Activated T-helper 1 cell treated with anti-CD3 and anti-CD28 coated beads, Interleukin-12 subunit alpha, Interleukin-12 subunit beta, Interleukin-2, Interleukin-4 antibody, amounts not matched to agents 30 ng/mL and 10 ng/mL and 1 ng/mL, durations not matched to agents 14 hours and 24 hours and 36 hours (primary cell): ENCODE data around the gene PARP6. TPM values are rescaled to one million over a fixed set of nuclear protein-coding genes. Genes with fewer than 3 reads are reported as not detected.
A peak's percentile ranks its signal among the peaks of the same experiment; 100 is the strongest.

Experiments
- DNase-seq: peaks from one replicate; pipeline ENCODE4 v3.0.0; 2021; ENCODE audit warnings: low spot score
- H3K27ac Mint-ChIP-seq: one replicate; pipeline ENCODE4 v1.8.0; 2021; ENCODE audit warnings: mild to moderate bottlenecking, mixed read lengths
- H3K27me3 Mint-ChIP-seq: one replicate; pipeline ENCODE4 v1.8.0; 2022; ENCODE audit warnings: mild to moderate bottlenecking, moderate library complexity, mixed read lengths; ENCODE audit not compliant: insufficient read depth
- H3K36me3 Mint-ChIP-seq: one replicate; pipeline ENCODE4 v1.8.0; 2021; ENCODE audit warnings: low read depth, mixed read lengths
- H3K4me1 Mint-ChIP-seq: one replicate; pipeline ENCODE4 v1.8.0; 2021; ENCODE audit warnings: low read depth, mixed read lengths
- H3K4me3 Mint-ChIP-seq: one replicate; pipeline ENCODE4 v1.8.0; 2021; ENCODE audit warnings: mild to moderate bottlenecking, moderate library complexity, mixed read lengths
- H3K9me3 Mint-ChIP-seq: one replicate; pipeline ENCODE4 v1.8.0; 2021; ENCODE audit warnings: mixed read lengths
- intact Hi-C: fragments of 100-400 bp; cut with micrococcal nuclease; formaldehyde crosslinking; loops from one replicate; pipeline ENCODE4 v1.15.1; 2024
- total RNA-seq: library from RNA; stranded (reverse); gene quantifications from 2 replicates; pipeline ENCODE4 v1.2.3, GENCODE V29; 2022

The PARP6 gene
- total RNA-seq, 1 donor from 2014 or later: 87.1 TPM

GRCh38 chr15:72222393-72222792, 50.0 kb downstream of the PARP6 start:
- intact Hi-C loops: no loop called here
- Mint-ChIP-seq H3K4me3 (peak overlapping the region; percentile 1), H3K36me3 (peaks cover 78% of the 10 kb centered on the region), H3K9me3 (no peaks in the 10 kb centered on the region), H3K27ac (peak overlapping the region; percentile 19), H3K4me1 (peaks cover 79% of the 10 kb centered on the region), H3K27me3 (no peaks in the 10 kb centered on the region)
- no peak for DNase-seq

- Mint-ChIP-seq H3K4me3 (no peak overlapping the region), H3K4me1 (peaks cover 73% of the 10 kb centered on the region), H3K36me3 (peaks cover 70% of the 10 kb centered on the region), H3K27me3 (no peaks in the 10 kb centered on the region), H3K9me3 (no peaks in the 10 kb centered on the region), H3K27ac (no peak overlapping the region)
- intact Hi-C loops: no loop called here
- no peak for DNase-seq
Observed at GRCh38 chr15:72220687-72221086, 51.7 kb downstream of the PARP6 start.

GRCh38 chr15:72217216-72217615, 55.1 kb downstream of the PARP6 start:
- Mint-ChIP-seq H3K27me3 (no peaks in the 10 kb centered on the region), H3K27ac (no peak overlapping the region), H3K4me1 (peaks cover 55% of the 10 kb centered on the region), H3K9me3 (no peaks in the 10 kb centered on the region), H3K4me3 (no peak overlapping the region), H3K36me3 (peaks cover 56% of the 10 kb centered on the region)
- DNase-seq: no peak
- intact Hi-C loops: no loop called here

GRCh38 chr15:72216079-72216478, 56.3 kb downstream of the PARP6 start:
- Mint-ChIP-seq H3K4me1 (peaks cover 45% of the 10 kb centered on the region), H3K27ac (no peak overlapping the region), H3K36me3 (peaks cover 55% of the 10 kb centered on the region), H3K9me3 (no peaks in the 10 kb centered on the region), H3K27me3 (no peaks in the 10 kb centered on the region), H3K4me3 (no peak overlapping the region)
- intact Hi-C loops: no loop called here
- no peak for DNase-seq

- H3K4me1 Mint-ChIP-seq: peaks cover 46% of the 10 kb centered on the region
- H3K27me3 Mint-ChIP-seq: no peaks in the 10 kb centered on the region
- no peaks in the 10 kb centered on the region for H3K9me3 Mint-ChIP-seq
- no peak overlapping the region for H3K27ac Mint-ChIP-seq
- H3K36me3 Mint-ChIP-seq: peaks cover 82% of the 10 kb centered on the region
- no peak overlapping the region for H3K4me3 Mint-ChIP-seq
- no peak for DNase-seq
- intact Hi-C loops: no loop called here
Observed at GRCh38 chr15:72207558-72208085, 64.7 kb downstream of the PARP6 start.

- H3K27ac Mint-ChIP-seq: no peak overlapping the region
- H3K36me3 Mint-ChIP-seq: peaks cover 80% of the 10 kb centered on the region
- H3K27me3 Mint-ChIP-seq: no peaks in the 10 kb centered on the region
- no peak overlapping the region for H3K4me3 Mint-ChIP-seq
- H3K4me1 Mint-ChIP-seq: peaks cover 46% of the 10 kb centered on the region
- DNase-seq: no peak
- no peaks in the 10 kb centered on the region for H3K9me3 Mint-ChIP-seq
- intact Hi-C loops: no loop called here
Observed at GRCh38 chr15:72206677-72207000, 65.7 kb downstream of the PARP6 start.

GRCh38 chr15:72205896-72206676, 66.3 kb downstream of the PARP6 start:
- intact Hi-C loops: no loop called here
- no peak for DNase-seq
- Mint-ChIP-seq H3K9me3 (no peaks in the 10 kb centered on the region), H3K36me3 (peaks cover 78% of the 10 kb centered on the region), H3K27ac (peak overlapping the region; percentile 61), H3K4me3 (no peak overlapping the region), H3K27me3 (no peaks in the 10 kb centered on the region), H3K4me1 (peaks cover 48% of the 10 kb centered on the region)

GRCh38 chr15:72205273-72205672, 67.1 kb downstream of the PARP6 start:
- H3K36me3 Mint-ChIP-seq: peaks cover 78% of the 10 kb centered on the region
- peak overlapping the region; percentile 61 for H3K27ac Mint-ChIP-seq
- intact Hi-C loops: no loop called here
- no peaks in the 10 kb centered on the region for H3K9me3 Mint-ChIP-seq
- no peak for DNase-seq
- no peaks in the 10 kb centered on the region for H3K27me3 Mint-ChIP-seq
- H3K4me1 Mint-ChIP-seq: peaks cover 50% of the 10 kb centered on the region
- H3K4me3 Mint-ChIP-seq: no peak overlapping the region

GRCh38 chr15:72203507-72203837, 68.9 kb downstream of the PARP6 start:
- H3K9me3 Mint-ChIP-seq: no peaks in the 10 kb centered on the region
- H3K27me3 Mint-ChIP-seq: peaks cover 3% of the 10 kb centered on the region
- intact Hi-C loops: no loop called here
- peaks cover 55% of the 10 kb centered on the region for H3K4me1 Mint-ChIP-seq
- no peak for DNase-seq
- peaks cover 79% of the 10 kb centered on the region for H3K36me3 Mint-ChIP-seq
- no peak overlapping the region for H3K27ac Mint-ChIP-seq
- peak overlapping the region; percentile 5 for H3K4me3 Mint-ChIP-seq

GRCh38 chr15:72202801-72203506, 69.4 kb downstream of the PARP6 start:
- Mint-ChIP-seq H3K27me3 (peaks cover 3% of the 10 kb centered on the region), H3K36me3 (peaks cover 80% of the 10 kb centered on the region), H3K27ac (peak overlapping the region; percentile 37), H3K4me3 (no peak overlapping the region), H3K4me1 (peaks cover 53% of the 10 kb centered on the region), H3K9me3 (no peaks in the 10 kb centered on the region)
- intact Hi-C loops: no loop called here
- DNase-seq: no peak

- H3K27ac Mint-ChIP-seq: no peak overlapping the region
- no peaks in the 10 kb centered on the region for H3K9me3 Mint-ChIP-seq
Observed at GRCh38 chr15:72202302-72202701, 70.1 kb downstream of the PARP6 start.

GRCh38 chr15:72201391-72201921, 70.9 kb downstream of the PARP6 start:
- peaks cover 44% of the 10 kb centered on the region for H3K4me1 Mint-ChIP-seq
- peaks cover 69% of the 10 kb centered on the region for H3K36me3 Mint-ChIP-seq
- H3K4me3 Mint-ChIP-seq: no peak overlapping the region
- H3K9me3 Mint-ChIP-seq: no peaks in the 10 kb centered on the region
- intact Hi-C loops: loop anchor here (1.0 kb wide), 1 partner anchor 8 kb away; no protein-coding TSS in a partner anchor
- no peak overlapping the region for H3K27ac Mint-ChIP-seq
- no peak for DNase-seq
- H3K27me3 Mint-ChIP-seq: peaks cover 3% of the 10 kb centered on the region

More at GRCh38 chr15:72202302-72202701, 70.1 kb downstream of the PARP6 start:
- H3K4me3 Mint-ChIP-seq: no peak overlapping the region
- peaks cover 3% of the 10 kb centered on the region for H3K27me3 Mint-ChIP-seq
- peaks cover 51% of the 10 kb centered on the region for H3K4me1 Mint-ChIP-seq
- DNase-seq: no peak
- intact Hi-C loops: no loop called here
- H3K36me3 Mint-ChIP-seq: peaks cover 76% of the 10 kb centered on the region
